ENCODE results near the gene EXO1.
"Not testable (repeated sequence)": the region's sequence is repeated elsewhere in the genome, so short reads cannot be mapped to it uniquely, and the experiment has no call there.

EXO1 gene

GRCh38 chr1:241837416-241837815, 10.6 kb upstream of the EXO1 start:
- DNase-seq: no peak

GRCh38 chr1:241837901-241838300, 10.1 kb upstream of the EXO1 start:
- no peak for DNase-seq

GRCh38 chr1:241838897-241839296, 9.1 kb upstream of the EXO1 start:
- no peak for DNase-seq

- DNase-seq: no peak
These were observed 8.5 kb upstream of the EXO1 start for GRCh38 chr1:241839369-241839979.

GRCh38 chr1:241840164-241840563, 7.8 kb upstream of the EXO1 start:
- no peak for DNase-seq

GRCh38 chr1:241841691-241842090, 6.3 kb upstream of the EXO1 start:
- no peak for DNase-seq

GRCh38 chr1:241842565-241842964, 5.4 kb upstream of the EXO1 start:
- DNase-seq: no peak

GRCh38 chr1:241844593-241844992, 3.4 kb upstream of the EXO1 start:
- no peak for DNase-seq

- no peak for DNase-seq
These were observed 1.6 kb upstream of the EXO1 start for GRCh38 chr1:241846375-241846774.

- no peak for DNase-seq
These were observed 1.0 kb upstream of the EXO1 start for GRCh38 chr1:241846862-241847539.

GRCh38 chr1:241847540-241847795, 536 bp upstream of the EXO1 start:
- no peak for DNase-seq

GRCh38 chr1:241848686-241849344, 811 bp downstream of the EXO1 start:
- DNase-seq: no peak

- DNase-seq: no peak
These were observed 1.3 kb downstream of the EXO1 start for GRCh38 chr1:241849345-241849695.

- not testable (repeated sequence) for DNase-seq
These were observed 7.6 kb downstream of the EXO1 start for GRCh38 chr1:241855545-241856140.

GRCh38 chr1:241857131-241857530, 9.1 kb downstream of the EXO1 start:
- no peak for DNase-seq

GRCh38 chr1:241860922-241861321, 12.9 kb downstream of the EXO1 start:
- no peak for DNase-seq

- no peak for DNase-seq
These were observed 21.0 kb downstream of the EXO1 start for GRCh38 chr1:241869022-241869421.

GRCh38 chr1:241870336-241870735, 22.3 kb downstream of the EXO1 start:
- no peak for DNase-seq

- no peak for DNase-seq
These were observed 22.9 kb downstream of the EXO1 start for GRCh38 chr1:241870746-241871430.

GRCh38 chr1:241881440-241881839, 33.4 kb downstream of the EXO1 start:
- DNase-seq: no peak

GRCh38 chr1:241883159-241883558, 35.2 kb downstream of the EXO1 start:
- no peak for DNase-seq

- no peak for DNase-seq
These were observed 40.2 kb downstream of the EXO1 start for GRCh38 chr1:241888232-241888631.

- no peak for DNase-seq
These were observed 43.3 kb downstream of the EXO1 start for GRCh38 chr1:241891296-241891695.

GRCh38 chr1:241894016-241894415, 46.0 kb downstream of the EXO1 start:
- no peak for DNase-seq

Measured in NCI-H1105 (cell line).